Activated CD4-positive, alpha-beta T cell treated with anti-CD3 and anti-CD28 coated beads, Interleukin-2, amount 50 U/mL, for 4 hours (primary cell): ENCODE data around the gene ITPA.

Experiments
- DNase-seq, 2 experiments: peaks; one replicate each; pipeline ENCODE4 v3.0.0-alpha.2; 2020

Gene ITPA

DNA sequence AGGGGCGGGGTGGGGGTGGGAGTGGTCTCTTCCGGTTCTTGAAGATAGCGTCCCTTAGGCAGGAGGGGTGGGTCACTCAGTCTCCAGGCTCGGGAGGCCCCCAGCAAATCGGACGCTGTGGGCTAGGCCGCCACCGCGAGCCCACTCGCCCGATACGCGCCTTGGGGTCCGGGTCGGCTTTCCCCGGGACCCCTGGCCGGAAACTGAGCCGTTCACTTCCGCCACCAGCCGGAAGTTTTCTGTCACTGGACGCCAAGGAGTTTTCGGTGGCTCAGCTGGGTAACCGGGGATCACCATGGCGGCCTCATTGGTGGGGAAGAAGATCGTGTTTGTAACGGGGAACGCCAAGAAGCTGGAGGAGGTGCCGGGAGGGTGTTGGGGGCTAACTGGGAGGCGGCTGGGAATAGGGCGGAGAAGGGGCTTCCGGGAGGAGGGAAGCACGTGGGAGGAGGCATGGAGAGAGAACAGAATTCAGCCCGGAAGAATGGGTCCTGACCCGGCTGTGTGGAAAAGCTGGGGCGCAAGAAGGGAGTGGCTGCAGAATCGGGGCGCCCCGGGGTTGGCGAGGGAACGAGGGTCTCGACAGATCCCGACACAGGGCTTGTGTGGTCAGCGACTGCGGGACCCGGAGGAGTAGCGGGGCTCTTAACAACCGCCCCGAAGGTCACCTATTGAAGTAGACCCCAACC is at the start of gene ITPA:
ITPA (plus strand) TSS at position 242 of the 689 bp plus-strand sequence; CDS start at position 296, 54 bp downstream.
- peak; percentile 34 to 43 for DNase-seq

DNA sequence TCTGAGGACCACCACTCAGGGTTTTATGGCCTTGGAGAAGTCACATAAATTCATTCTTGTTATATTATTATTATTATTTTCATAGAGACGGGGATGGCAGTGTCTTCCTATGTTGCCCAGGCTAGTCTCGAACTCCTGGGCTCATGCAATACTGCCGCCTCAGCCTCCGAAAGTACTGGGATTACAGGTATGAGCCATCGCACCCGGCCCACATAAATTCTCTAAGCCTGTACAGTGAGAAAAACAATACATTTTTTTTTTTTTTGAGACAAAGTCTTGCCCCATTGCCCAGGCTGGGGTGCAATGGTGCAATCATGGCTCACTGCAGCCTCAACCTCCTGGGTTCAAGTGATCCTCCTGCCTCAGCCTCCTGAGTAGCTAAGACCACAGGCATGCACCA is 48.9 kb upstream of the ITPA start:
- DNase-seq = no peak

DNA sequence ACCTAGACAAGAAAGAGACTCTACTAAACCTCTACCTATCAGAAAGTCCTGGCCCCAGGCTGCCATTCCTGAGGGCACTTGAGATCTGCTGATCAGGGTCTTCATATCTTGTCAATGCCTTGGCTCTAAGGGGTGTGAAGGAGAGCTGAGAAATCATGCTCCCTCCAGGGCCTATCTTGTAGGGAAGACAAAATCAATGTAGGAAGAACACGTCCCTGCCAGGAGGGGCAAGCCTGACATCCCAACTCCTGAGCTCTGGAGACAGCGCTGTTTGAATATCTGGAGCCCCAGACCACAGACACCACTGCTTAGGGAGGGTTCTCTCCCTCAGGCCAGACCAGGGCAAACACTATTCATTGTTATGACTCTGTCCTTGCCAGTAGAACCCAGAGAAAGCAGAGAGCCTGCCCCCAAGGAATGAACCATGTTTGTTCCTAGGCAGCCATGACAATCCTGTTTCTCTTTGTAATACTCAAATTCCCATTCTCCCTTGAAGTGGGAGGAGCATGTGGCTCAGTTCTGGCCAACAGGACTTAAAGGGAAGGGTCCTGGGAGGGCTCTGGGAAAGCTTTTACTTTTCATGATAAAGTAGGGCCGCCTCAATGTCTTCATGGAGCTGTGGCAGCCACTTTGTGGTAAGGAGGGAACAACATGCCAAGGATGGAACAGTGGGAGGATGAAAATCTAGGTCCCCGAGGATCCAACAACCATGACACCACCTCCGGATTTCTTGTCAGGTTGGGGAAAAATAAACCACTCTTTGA is 47.8 kb upstream of the ITPA start:
- no peak for DNase-seq

DNA sequence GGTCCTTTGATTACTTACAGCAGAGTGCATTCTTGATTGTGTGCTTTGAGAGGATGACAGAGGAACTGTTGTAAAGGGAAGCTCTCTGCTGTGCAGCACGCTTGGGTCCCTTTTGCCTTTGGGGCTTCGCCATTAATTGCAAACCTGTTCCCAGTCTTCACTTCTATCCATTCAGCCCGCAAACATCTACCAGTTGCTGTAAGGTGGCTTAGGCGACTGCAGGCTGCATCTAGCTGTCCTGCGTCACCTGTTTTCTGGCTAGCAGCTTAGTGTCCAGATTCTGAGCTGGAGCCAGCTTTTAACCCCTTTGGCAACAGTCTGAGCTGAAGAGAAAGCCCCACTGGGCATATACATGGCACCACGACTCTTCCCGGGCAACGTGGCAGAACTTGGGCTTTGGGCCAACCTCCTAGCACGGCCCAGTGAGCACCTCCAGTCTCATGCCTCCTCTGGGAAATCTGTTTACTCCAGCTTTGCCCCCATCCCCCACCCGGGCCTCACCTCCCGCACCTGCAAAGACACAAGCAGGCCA is 47.2 kb upstream of the ITPA start:
- DNase-seq = no peak

DNA sequence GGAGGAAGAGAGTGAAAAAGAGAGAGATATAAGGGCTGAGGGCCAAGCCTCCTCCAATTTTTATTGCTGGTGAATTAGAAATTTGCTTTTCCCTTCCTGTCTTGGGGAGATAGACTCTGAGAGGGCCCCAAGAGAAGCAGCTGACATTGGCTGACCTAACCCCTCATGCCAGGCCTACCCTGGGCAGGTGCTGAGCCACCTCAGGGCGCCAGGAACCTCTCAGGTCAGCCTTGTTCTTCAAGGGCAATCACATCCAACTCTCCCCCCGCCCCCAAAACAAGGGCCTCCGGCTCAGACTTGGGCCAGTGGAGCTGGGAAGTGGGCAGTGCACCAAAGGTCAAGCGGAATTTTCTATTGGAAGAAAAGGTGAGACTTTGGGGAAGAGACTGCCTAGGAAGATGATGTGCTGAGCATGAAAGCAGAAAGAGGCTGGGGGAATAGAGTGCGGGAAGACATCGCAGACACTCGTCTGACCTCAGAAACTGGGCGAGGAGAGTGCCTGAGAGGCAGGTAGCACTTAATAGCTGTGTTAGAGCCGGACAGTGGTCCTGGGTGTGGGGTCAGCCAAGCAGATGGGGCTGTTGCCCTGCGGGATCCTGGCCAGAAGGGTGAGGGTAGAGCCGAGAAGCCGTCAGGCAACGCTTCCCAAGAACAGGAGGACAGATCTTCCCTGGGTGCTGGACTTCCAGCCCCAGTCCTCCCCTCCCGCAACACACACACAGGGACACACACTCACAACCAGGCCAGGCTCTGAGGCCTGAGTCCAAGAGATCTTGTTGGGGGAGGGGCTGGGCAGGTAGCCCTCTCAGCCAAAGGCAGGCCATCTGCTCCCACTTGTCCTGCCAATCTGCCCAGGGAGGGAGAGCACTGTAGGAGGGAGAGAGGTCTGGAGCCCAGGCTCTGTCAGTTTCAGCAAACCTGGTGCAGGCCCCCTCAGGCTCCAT is 45.9 kb upstream of the ITPA start:
- no peak for DNase-seq

DNA sequence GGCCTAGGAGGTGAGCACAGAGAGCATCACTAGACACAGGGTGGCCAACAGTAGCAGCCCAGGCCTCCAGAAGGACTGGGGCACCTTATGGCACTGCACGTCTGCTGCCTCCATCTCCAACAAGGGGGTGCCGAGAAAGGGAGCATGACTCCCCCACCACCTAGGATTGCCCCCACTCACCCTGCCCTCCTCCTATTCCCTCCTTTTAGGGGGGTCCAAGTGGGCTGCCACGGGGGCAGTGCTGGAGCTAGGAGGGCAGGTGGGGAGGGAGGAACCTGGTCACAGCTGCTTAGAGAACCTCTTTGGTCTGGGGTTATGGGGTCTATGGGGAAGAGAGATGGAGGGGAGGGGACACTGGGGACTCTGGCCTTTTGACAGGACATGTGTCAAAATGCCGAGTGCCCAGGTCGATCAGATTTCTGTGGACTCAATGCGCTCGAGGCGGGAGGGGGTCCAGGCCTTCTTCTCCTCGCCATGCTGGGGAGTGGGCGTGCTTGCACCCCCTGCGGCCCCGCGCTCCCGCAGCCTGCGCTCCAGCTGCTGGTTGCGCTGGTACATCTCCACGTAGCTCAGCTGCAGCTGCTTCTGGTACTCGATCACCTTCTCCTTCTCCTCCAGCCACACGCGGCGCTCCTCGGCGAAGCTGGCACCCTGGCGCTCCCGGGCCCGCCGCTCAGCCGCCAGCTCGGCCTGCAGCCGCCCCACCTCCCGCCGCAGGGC is 45.1 kb upstream of the ITPA start:
- DNase-seq = no peak

DNA sequence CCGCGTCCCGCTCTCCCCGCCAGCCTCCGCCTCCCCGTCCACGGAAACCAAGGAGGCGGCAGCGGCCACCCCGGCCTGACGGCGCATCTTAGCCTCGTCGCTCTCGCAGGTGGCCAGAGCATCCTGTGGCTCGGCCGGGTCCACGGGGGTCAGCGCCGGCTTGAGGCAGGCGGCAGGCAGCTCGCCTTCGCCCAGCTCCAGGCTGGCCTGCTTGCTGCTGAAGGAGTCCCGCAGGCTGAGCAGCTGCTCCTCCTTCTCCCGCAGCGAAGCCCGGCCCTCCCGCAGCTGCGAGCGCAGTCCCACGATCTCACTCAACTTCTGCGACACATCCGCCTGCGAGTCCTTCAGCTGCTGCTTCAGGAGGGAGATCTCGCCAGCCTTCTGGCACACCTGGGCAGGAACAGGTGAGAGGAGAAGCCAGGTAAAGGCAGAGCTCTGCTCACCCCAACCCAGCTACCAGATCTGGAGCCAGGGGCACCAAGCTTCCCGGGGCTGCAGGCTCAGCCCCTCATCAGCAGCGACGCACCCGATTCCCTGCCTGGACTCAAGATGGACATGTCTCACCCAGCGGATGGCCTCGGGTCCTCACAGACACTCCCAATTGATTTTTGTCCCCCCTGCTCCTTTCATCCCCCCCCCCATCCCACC is 44.4 kb upstream of the ITPA start:
- no peak for DNase-seq

DNA sequence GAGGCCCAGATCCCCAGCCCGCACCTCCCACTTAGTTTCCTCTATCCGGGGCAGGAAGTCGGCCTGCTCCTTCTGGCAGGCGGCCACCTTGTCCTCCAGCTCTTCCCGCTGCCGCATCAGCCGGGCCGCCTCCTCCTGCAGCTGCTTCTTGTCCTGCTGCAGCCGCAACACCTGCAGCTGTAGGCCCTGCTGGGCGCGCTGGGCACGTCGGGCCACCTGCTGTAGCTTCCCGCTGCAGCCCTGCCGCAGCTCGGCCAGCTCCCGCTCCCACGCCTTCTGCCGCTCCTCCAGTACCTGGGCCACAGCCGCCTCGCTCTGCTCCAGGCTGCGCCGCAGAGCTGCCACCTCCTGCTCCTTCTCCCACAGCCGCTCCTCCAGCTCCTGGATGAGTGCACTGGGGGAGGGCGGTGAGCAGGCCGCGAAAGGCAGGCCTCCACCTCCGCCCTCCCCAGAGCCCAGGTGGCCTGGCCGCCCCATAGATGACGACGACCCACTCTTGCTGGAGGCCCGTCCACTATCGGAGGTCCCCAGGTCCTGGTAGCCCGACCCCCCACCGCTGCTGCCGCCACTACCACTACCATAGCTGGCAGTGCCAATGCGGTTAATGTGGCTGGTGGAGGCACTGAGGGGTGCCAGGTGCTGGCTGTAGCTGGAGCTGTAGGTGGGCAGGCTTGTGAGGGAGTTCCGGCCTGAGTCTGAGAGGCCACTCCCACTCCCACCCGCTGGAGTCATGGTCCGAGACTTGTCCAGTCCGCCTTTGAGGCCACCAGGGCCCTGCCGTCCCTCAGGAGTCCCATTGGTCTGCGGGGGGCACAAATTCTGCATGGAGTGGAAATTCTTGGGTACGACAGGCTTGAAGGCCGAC is 43.6 kb upstream of the ITPA start:
- DNase-seq = no peak

DNA sequence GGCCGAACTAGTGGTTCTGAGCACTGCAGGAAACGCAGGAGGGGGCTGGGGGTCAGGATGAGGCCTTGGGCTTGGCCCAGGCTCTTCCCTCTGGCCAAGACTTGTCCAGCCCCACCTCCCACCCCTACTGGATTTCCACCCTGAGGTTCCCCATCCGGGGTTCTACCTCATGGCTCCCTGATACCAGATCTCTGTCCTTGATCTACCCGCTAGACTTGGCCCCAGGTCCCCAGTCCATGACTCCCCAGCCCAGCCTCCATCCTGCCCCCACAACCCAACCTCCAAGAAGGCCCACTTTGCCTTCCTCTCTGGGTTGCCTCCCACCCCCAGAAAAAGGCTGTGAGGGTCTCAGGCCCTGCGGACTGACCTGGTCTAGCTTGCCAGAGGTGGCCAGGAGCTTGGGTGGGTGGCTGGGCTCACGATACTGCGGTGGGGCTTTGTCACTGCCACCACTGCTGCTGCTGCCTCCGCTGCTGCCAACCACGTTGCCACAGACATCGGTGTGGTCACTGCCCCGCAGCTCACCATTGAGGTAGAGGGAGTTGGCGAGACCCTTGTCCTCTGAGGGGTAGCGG is 42.9 kb upstream of the ITPA start:
- no peak for DNase-seq

DNA sequence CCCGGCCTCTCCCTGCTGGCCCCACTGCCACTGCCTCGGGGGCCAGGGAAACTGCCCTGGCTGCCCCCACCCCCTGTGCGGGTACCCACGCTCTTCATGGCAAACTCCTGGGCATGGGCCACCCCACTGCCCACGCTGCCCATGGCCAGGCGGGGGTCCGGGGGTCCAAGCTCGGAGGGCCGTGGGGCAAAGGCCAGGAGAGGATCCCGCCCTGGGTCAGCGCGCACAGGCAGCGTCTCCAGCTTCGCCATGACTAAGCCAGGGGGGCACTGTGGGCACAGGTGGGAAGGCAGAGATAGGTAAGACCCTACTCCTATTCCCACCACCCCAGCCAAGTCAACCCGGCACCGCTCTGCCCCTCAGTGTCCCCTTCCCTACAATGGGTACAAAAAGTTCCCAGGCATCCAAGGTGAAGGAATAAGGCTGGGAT is 42.4 kb upstream of the ITPA start:
- no peak for DNase-seq

DNA sequence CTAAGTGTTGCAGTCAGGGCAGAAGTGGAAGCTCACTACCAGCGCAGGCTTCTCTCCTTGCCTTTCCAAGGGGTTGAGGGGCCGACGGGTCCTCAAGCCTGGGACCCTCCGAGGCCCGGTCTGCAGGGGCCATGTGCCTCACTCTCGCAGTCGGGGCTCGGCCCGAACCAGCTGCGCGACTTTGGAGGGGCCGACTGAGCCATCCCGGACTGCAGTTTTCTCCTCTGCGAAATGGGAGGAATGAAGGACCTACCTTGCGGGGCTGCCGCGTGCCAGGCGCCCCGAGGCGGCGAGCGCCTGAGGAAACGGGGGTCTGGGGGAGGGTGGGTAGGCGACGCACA is 41.6 kb upstream of the ITPA start:
- DNase-seq = no peak

DNA sequence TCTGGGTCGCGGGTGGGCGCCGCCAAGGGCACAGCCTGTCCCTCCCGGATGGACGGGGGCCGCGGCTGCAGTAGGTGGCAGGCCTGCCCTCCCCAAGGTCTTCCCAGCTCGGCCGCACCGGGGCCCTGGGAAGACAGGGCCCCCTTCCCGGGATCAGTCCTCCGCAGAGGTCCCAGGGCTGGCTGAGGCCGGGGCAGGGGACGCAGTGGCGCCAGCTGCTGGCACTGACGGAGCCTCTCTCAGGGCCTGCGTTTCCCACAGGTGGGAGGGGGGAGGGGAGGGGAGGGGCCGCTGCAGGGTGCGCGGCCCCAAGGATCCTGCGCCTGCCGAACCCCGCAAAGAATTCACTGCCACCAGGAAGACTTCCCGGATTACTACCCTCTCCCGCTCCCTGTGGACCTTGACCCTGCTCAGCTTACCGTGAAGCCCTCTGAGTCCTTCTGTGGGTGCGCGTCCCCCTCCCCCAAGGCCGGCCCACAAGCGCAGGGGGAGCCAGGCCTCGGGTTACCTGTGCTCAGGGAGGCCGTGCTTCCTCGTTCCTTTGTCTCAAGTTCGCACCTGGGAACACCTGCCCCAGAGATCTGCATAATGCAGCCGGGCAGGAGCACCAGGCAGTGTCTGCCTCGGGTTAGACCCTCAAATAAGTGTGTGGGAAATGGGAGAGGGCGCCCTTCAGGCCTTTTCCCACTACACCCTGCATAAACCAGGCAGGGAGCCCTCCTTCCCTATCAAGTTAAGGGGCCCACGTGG is 41.0 kb upstream of the ITPA start:
- no peak for DNase-seq

DNA sequence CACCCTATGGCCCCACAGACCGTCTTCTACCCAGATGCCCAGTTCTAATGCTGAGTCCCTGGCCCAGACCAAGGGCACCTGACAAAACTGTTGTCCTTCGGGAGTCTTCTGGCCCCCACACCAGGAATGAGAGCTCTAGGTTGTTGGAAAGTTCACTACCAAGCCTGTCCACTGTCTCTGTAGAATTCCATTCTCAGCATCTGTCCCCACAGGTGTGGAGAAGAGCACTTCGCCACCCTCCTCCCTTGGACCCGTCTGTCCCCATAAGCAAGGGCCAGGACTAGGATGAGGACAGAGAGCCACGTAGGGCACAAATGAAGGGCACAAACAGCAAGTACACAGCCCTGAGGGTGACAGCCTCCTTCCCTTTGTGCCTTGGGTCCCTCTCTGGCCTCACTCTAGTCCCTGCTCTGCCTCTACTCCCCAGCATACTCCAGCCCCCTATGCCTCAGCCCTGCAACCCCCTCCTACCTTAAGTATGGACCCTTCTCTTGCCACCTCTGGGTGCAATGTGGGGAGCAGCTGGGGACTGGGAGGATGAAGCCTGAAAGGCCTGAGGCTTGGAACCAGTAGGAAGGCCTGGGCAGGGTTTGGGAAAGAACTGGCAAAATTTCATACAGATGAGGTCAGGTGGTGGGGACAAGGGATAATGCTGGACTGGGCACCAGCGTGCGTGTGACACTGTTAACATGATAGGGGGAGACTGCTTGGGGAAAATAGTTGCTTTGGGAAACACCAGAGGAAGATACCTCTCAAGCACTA is 40.3 kb upstream of the ITPA start:
- no peak for DNase-seq

DNA sequence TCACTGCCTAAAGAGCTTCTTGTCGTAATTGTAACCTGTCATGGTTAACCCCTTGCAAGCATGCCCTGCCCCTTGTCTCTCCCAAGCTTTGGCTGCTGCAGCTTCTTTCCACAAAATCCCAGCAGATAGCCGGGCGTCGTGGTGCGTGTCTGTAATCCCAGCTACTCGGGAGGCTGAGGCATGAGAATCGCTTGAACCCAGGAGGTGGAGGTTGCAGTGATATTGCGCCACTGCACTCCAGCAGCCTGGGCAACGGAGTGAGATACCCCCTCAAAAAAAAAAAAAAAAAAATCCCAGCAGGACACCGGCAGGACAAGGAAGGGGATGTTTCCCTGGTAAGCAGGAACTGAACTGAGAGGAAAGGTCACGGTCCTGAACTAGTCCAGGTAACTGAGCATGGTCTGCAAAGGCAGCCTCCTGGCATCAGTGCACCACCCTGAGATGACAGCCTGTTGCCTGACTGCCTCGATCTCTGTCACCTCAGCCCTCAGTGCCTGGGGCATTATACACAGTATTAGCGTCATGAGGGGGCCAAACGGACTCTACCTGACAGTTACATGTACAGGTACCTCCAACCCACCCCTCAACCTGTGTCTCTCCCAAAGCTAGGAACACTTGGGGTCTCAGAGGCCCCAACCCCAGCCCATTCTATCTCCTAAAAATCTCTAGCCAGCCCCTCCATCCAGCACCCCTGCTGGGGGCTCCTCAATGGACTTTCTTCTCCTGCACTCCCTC is 37.7 kb upstream of the ITPA start:
- no peak for DNase-seq

DNA sequence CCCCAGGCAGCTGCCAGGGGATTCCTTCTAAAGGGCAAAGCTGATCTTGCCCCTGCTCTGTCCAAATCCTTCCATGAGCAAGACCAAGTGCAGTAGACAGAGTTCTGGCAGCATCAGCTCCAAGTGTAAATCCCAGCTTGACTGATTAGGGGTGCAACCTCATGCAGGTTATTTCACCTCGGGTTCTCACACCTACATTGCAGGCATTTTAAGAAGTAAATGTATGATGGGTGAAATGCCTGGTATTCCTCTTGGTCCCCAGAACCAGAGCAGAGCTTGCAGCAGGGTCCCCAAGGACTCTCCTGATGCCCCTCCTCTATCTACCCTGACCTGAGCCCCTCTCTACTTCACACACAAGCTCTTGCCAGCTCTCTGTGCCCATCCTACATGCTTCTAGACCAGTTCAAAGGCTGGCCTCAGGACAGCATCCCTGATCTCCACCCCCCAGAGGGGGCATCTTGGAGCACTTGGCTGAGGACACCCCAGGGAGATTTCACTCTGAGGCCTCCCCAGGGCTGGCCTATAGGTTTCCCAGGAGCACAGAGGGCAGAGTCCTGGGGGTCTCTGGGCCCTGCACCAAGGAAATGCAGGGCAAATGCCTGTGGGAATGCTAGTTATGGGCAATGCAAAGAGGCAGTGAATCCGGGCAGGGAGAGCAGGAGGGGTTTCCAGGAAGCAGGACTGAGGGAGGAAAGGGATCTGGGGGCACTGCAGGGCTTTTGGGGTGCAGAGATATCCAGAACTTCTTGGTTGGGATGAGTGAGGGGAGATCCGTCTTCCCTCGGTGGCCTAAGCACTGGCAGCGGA is 37.0 kb upstream of the ITPA start:
- DNase-seq = no peak

DNA sequence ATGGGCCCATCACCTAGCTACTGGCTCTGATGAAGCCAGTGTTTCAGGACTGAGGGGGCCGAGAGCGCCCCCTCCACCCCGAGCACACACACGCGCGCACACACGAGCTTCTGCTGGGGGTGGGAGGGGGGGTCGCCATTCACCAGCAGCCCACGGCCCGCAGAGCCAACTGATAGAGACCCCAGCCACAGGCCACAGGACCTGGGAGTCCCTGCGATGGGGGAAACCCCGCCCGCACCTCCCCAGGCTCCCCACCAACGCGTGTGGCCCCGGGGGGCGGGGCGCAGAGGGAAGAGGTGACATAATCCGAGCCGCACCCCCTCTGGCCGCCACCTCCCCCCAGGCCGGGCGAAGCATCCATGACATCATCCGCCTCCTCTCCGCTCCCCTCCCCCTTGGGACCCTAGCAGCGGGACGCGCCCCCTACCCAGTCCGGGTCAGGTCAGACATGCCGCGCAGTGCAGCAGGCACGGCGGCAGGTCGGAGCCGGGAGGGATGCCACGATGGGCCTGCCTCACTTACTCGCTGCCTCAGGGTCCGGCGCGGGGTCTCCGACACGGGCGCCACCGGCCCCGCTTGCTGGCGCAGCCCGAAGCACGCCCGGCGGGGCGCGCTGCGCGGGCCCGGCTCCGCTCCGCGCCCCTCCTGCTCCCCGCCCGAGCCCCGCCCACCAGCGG is 36.2 kb upstream of the ITPA start, which contains the start of gene LZTS3:
LZTS3 (minus strand) TSS at position 617 of the 677 bp plus-strand sequence. CDS start 6,386 bp downstream, outside the sequence.
- peak; percentile 84 to 86 for DNase-seq
